GM10266 (cell line): Measurements from ENCODE around the gene OR8I2.
"Not testable (repeated sequence)": the region's sequence is repeated elsewhere in the genome, so short reads cannot be mapped to it uniquely, and the experiment has no call there.

Experiments
- DNase-seq: peaks from one replicate; pipeline ENCODE4 v3.0.0; 2012; ENCODE audit errors: extremely low spot score
- TF ChIP-seq, protein P1 (sequence below): IDR thresholded peaks from 2 replicates; pipeline ENCODE4 v1.5.1; 2012; ENCODE audit warnings: mild to moderate bottlenecking, low read depth; ENCODE audit not compliant: control insufficient read depth, insufficient read depth; ENCODE audit errors: missing control alignments

OR8I2 gene

DNA sequence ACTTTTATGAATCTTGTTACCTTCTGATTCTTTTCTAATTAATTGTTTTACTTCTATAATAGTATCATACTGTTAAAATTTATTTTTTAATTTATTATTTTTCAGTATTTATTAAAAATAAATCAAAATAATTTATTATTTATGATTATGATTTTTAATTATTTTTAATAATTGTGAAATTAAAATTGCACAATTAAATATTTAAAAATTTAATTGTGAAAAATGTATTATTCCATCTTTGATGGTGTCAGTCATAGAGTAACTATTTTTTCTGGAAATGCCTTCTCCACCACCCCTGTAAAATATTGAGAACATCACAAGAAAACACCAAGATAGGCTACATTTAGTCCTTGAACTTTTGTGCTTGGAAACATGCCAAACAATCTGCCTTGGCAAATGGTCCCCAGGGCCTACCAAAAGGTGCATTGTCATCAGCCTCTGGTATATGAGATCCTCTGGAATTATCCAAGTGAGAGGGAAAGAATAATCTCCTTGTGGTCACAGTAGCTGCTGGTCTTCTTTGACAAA lies 10.2 kb downstream of the OR8I2 start, which contains the start of gene OR8H2:
Gene OR8H2, plus strand, starts transcription at position 478 of the 528 bp plus-strand sequence. CDS start 1,356 bp downstream, outside the sequence.
- TF ChIP-seq, protein P1, sequence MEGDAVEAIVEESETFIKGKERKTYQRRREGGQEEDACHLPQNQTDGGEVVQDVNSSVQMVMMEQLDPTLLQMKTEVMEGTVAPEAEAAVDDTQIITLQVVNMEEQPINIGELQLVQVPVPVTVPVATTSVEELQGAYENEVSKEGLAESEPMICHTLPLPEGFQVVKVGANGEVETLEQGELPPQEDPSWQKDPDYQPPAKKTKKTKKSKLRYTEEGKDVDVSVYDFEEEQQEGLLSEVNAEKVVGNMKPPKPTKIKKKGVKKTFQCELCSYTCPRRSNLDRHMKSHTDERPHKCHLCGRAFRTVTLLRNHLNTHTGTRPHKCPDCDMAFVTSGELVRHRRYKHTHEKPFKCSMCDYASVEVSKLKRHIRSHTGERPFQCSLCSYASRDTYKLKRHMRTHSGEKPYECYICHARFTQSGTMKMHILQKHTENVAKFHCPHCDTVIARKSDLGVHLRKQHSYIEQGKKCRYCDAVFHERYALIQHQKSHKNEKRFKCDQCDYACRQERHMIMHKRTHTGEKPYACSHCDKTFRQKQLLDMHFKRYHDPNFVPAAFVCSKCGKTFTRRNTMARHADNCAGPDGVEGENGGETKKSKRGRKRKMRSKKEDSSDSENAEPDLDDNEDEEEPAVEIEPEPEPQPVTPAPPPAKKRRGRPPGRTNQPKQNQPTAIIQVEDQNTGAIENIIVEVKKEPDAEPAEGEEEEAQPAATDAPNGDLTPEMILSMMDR, result no peak
- DNase-seq, result no peak

DNA sequence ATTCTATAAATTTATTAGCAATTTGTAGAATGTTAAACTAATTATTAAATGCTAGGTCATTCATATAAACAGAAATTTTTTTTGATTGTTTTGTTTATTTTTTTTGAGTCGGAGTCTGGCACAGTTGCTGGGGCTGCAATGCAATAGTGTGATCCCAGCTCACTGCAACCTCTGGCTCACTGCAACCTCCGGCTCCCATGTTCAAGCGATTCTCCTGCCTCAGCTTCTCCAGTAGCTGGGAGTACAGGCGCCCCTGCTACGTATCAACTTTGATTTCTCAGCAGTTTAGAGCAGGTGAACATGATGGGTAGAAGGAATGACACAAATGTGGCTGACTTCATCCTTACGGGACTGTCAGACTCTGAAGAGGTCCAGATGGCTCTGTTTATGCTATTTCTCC lies 29.0 kb downstream of the OR8I2 start, which contains the start of gene OR8H3:
Gene OR8H3, plus strand, starts transcription at position 301 of the 400 bp plus-strand sequence. Its CDS starts 0 bp downstream, at position 301.
- DNase-seq, result no peak
- TF ChIP-seq, protein P1, result no peak

DNA sequence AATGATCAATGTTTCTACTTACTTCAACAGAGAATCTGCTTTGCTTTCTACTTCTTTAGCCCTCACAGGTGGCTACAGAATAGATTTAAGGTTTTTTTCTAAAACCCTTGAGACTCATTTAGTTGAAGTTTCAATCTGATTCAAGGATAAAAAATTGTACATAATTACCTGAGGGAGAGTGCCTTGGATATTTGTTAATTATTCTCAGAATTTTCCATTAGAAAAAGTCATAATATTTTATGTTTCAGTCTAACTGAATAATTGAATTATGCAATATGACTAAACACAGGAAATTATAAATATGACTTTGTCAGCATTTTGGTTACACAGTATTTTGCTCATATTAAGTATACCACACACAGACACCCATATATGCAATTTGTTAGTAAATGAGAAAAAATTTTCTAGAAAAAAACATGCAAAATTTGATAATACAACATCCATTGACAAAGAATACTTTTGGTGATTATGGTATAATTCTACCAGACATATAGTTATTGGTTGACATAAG lies 47.1 kb downstream of the OR8I2 start, which contains the start of gene OR8J3:
Gene OR8J3, minus strand, starts transcription at position 51 of the 511 bp plus-strand sequence. CDS start 2,483 bp downstream, outside the sequence.
- no peak for DNase-seq
- TF ChIP-seq, protein P1, result no peak

GRCh38 chr11:56143681-56144080 lies 50.6 kb downstream of the OR8I2 start:
- not testable (repeated sequence) for DNase-seq
